C4-2B (cell line): Measurements from ENCODE around the gene MYADML2.

Experiments used
- H3K27ac ChIP-seq: fragments of 450-650 bp; 2 replicates; pipeline ENCODE4 v1.5.1; 2017
- CTCF ChIP-seq: fragments of 450-650 bp; conservative IDR thresholded peaks from 2 replicates; pipeline ENCODE4 v1.5.1; 2017; ENCODE audit warnings: mild to moderate bottlenecking
- ZFX ChIP-seq: fragments of 450-650 bp; IDR thresholded peaks from 2 replicates; pipeline ENCODE4 v1.6.1; 2017

Gene MYADML2

GRCh38 chr17:81910840-81911276 lies 36.2 kb downstream of the MYADML2 start:
- no peak for TF ChIP-seq CTCF
- peak; percentile 62; the same call in 1 of the 2 replicates for TF ChIP-seq ZFX
- H3K27ac ChIP-seq: peak overlapping the region; percentile 91

- H3K27ac ChIP-seq: peak overlapping the region; percentile 91
- no peak for TF ChIP-seq CTCF
- no peak for TF ChIP-seq ZFX
These were observed 36.8 kb downstream of the MYADML2 start for GRCh38 chr17:81909966-81910839.

- TF ChIP-seq CTCF (no peak), ZFX (no peak)
- H3K27ac ChIP-seq: peak overlapping the region; percentile 91
These were observed 37.8 kb downstream of the MYADML2 start for GRCh38 chr17:81909231-81909630.

- no peak overlapping the region for H3K27ac ChIP-seq
- TF ChIP-seq CTCF (no peak), ZFX (no peak)
These were observed 38.2 kb downstream of the MYADML2 start for GRCh38 chr17:81908793-81909192.

- TF ChIP-seq CTCF: no peak
- TF ChIP-seq ZFX: no peak
- no peak overlapping the region for H3K27ac ChIP-seq
These were observed 39.6 kb downstream of the MYADML2 start for GRCh38 chr17:81907219-81908145.

GRCh38 chr17:81906476-81907218 lies 40.4 kb downstream of the MYADML2 start:
- H3K27ac ChIP-seq: no peak overlapping the region
- TF ChIP-seq CTCF: no peak
- TF ChIP-seq ZFX: no peak
